Activated CD8-positive, alpha-beta memory T cell treated with anti-CD3 and anti-CD28 coated beads, Interleukin-2, amount 50 U/mL, for 24 hours (primary cell): ENCODE results near the gene RNF121.

Source experiments
- DNase-seq: peaks from one replicate; pipeline ENCODE4 v3.0.0-alpha.2; 2020; ENCODE audit errors: extremely low read depth

The RNF121 gene

GRCh38 chr11:71988050-71988449, 59.2 kb downstream of the RNF121 start:
- no peak for DNase-seq

DNA sequence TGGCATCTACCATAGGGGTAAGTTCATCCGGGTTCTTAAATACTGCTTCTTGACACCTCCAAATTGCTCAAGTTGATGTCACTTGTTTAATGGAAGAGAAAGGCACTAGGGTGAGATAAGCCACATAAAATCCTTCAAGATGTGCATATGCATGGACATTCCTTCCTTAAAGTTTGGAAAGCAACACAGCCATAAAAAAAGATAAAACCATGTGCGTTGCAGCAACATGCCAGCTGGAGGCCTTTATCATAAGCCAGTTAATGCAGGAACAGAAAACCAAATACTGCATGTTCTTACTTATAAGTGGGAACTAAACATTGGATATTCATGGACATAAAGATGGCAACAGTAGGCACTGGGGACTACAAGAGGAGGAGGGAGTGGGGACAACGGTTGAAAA, 61.9 kb downstream of the RNF121 start:
- DNase-seq: no peak

GRCh38 chr11:71991494-71991893, 62.6 kb downstream of the RNF121 start:
- DNase-seq: no peak

- DNase-seq: no peak
Measured at GRCh38 chr11:71992136-71992730, 63.4 kb downstream of the RNF121 start.

DNA sequence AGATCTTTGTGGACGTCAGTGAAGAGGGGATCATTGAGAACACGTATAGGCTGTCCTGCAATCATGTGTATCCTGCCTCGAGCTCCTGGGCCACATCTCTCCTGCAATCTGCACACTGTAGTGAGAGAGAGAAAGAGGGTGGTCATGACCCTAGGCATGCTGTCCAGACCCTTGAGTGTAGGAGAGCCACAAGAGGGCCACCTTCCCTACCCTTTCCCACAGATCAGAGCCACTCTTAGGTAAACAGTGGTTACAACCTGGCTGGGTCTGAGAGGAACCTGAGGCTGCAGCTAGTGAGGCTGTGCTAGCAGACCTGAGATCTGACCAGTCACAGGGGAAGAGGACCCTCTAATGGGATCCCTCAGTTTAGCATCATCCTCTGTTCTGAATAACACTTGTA, 65.9 kb downstream of the RNF121 start:
- DNase-seq: no peak

GRCh38 chr11:71995726-71996291, 67.0 kb downstream of the RNF121 start:
- DNase-seq: no peak

DNA sequence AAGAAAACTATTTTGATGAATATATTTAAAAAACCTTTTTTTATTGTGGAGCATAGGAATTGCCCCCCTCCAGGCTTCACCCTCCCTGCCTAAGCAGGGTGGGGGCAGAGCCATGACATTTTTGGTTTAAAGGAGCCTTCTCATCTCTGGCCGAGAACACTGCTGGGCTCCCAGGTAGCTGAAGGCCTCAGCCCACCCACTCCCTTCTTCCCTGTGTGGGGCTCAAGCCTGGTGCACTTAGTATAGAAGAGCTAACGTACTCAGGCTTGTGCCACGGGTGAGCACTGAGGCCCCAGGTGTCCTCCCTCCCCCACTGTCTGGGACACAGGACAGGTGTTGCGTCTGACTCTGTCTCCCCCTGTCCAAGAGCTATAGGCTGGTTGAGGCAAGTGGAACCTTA, 67.7 kb downstream of the RNF121 start:
- no peak for DNase-seq

GRCh38 chr11:71996946-71997345, 68.1 kb downstream of the RNF121 start:
- DNase-seq: no peak

DNA sequence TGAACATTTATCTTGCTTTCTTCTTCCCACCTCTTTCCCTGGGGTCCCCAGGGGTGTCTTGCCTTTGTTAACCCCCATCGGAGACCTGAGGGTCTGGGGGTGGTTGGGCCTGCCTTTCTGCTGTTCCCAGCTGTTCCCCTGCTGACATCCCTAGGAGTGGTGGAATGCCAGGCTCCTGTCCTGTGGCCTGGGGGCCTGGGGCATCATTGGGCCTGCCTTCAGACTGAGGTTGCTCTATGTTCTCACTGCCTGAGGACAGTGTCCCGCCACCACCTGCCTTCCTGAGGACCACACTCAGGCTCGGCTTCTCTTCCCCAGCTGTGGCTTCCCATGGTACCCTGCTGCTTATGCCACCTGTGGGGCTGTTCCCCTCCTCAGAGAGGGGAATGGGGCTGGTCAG, 68.7 kb downstream of the RNF121 start:
- DNase-seq: no peak

GRCh38 chr11:71998061-71998460, 69.2 kb downstream of the RNF121 start:
- DNase-seq: no peak

DNA sequence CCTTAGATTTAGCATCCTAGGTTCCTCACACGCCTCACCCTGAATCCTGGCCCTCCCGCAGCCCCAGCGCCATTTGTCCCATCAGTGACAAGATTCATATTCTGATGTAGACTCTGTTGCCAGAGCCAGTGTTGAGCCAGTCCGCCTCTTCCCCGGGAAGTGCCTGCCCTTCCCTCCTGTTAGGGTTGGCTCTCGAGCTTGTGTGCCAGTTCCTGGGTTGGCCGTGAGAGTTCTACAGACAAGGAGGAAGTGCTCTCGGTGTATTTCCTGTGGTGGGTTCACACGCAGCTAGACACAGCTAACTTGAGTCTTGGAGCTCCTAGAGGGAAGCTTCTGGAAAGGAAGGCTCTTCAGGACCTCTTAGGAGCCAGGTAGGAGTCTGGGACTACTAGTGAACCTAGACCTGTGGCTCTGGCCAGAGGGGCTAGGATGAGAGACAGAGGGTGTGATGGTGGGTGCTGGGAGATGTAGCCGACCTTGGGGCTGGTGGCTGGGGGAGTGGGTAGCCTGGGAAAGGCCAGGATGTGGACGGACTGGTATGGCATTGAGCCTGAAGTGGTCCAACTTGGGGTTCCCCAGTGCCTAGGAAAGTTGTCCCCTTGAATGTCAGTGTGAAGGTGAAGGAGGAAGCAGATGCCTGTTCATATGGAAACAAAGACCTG, 69.9 kb downstream of the RNF121 start, which contains the start of gene IL18BP:
TSS of gene IL18BP (plus strand) at position 261 of the 662 bp plus-strand sequence. CDS start 1,076 bp downstream, outside the sequence.
- DNase-seq: no peak

GRCh38 chr11:71999362-71999761, 70.5 kb downstream of the RNF121 start:
- DNase-seq: no peak

DNA sequence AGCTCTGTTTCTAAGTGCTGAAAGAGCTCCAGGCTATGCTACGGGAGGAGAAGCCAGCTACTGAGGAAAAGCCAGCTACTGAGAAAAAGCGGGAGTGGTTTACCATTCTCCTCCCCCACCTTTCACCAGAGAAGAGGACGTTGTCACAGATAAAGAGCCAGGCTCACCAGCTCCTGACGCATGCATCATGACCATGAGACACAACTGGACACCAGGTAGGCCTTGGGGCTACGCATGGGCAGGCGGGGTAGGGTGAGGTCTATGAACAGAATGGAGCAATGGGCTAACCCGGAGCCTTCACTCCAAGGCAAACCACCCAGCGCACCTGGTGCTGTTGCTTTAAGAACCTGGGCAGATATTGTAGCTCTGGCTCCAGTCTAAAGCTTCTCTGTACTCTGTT, 71.0 kb downstream of the RNF121 start:
- no peak for DNase-seq

GRCh38 chr11:72000202-72000867, 71.5 kb downstream of the RNF121 start:
- no peak for DNase-seq

DNA sequence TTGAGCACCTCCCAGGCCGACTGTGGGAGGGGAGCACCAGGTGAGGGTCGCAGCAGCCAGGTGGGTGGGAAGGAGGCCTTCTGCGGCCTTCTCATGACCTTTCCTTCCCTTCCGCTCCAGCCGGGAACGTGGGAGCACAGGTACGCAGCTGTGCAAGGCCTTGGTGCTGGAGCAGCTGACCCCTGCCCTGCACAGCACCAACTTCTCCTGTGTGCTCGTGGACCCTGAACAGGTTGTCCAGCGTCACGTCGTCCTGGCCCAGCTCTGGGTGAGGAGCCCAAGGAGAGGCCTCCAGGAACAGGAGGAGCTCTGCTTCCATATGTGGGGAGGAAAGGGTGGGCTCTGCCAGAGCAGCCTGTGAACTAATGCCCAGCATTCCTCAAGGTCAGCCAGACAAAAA, 72.4 kb downstream of the RNF121 start:
- no peak for DNase-seq

DNA sequence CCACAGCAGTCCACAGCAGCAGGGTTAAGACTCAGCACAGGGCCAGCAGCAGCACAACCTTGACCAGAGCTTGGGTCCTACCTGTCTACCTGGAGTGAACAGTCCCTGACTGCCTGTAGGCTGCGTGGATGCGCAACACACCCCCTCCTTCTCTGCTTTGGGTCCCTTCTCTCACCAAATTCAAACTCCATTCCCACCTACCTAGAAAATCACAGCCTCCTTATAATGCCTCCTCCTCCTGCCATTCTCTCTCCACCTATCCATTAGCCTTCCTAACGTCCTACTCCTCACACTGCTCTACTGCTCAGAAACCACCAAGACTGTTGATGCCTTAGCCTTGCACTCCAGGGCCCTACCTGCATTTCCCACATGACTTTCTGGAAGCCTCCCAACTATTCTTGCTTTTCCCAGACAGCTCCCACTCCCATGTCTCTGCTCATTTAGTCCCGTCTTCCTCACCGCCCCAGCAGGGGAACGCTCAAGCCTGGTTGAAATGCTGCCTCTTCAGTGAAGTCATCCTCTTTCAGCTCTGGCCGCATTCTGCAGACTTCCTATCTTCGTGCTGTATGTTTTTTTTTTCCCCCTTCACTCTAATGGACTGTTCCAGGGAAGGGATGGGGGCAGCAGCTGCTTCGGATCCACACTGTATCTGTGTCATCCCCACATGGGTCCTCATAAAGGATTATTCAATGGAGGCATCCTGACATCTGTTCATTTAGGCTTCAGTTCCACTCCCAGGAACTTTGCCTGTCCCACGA, 73.2 kb downstream of the RNF121 start:
- DNase-seq: no peak

DNA sequence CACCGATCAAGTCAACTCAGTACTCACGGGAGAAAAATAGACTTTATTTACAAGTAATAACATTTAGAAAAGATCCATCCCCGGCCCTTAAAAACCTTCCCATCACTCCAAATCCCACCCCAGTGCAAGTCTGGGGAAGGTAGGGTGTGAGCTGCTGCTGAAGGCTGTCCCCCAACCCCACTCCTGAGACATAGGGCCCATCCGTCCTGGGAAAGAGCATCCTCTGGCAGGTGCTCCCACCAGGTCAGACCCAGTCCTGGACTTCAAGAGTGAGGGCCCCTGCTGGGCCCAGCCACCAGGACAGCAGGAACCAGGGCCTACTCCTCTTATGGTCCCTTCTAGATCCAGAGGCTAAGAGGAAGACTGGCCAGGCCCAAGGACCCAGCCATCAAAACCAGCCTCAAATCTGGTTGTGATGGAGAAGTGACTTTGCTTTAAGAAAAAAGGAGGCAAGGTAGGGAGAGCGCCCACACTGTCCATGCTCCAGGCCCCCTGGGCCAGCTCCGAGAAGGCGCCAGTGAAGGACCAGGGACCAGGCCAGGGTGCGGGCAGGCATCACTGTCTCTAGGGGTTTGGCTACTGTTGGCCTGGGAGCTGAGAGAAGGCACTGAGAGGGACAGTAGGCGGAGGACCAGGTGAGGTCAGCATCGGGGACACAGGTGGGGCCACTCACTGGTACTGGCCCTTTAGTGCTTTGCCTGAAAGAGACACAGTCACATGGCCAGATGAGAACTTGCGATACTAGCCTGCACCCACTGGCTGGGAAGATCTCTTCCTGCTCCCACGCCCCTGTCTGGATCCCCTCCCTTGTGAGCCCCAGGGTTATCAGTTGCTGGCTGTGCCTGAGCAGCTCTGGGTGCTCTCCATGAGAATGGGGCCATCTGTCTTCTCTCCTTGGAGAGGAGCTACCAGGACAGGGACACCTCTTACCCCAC, 74.3 kb downstream of the RNF121 start:
- DNase-seq: no peak

DNA sequence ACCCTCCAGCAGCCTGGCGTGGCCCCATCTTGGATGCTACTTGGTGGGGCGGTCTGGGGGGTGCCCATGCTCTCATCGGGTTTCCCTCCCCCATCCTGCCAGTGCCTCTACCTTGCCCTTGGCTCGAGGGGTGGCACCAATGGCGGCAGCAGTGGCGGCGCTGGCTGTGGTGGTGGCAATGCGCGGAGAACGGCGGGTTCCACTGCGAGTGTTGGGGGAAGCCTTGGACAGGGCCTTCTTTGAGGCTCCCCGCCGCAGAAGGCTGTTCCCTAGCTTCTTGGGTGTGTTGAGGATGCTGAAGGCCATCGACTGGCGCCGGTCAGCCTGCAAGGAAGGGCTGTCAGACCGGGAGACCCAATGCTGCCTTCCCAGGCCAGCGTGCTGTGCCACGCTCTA, 74.9 kb downstream of the RNF121 start:
- no peak for DNase-seq

DNA sequence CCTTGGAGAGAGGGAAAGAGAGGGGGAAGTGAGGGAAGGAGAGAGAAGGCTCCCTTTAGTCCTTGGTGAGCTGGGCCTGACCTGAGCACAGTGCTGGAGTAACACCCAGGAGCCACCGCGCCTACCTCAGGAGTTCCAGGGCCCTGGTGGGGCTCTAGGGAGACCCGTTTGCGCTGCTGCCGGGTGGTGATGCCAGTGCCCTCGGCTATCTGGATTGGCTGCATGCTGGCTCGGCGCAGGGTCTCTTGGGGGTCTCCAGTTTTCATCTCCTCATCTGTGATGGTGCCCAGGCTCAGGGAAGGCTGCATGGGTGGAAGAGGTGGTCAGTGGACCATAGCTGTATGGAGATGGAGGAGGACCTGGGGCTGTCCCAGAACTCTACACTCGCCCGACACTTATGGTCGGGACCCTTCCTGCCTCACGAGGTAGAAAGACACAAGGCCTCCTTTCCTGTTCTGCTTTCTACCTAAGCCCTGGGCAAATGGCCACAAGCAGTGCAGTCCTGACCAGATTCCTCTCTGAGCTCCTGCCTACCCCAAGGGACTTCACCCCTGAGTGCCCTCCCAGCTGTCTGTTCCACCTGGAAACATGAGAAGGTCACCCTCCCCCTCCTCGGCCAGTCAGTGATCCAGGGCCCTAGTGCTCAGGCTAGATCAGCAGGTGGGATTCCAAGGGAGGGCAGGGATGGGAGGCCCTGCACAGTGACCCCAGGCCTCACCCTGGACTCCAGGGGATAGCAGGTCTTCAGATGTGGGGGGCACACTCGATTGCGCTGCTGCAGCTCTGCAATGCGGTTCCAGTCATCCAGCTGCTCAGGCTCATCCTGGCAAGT, 75.9 kb downstream of the RNF121 start:
- DNase-seq: no peak
